Stimulated activated CD4-positive, alpha-beta T cell treated with anti-CD3 and anti-CD28 coated beads, Interleukin-1b, Interleukin-23, amount 100 ng/mL, for 1 hour (primary cell): ENCODE results near the gene ALK.

Experiments
- DNase-seq, 2 donors: peaks; one replicate each; pipeline ENCODE4 v3.0.0-alpha.2; 2020; ENCODE audit warnings: low read depth in 2 of 2

The ALK gene

DNA sequence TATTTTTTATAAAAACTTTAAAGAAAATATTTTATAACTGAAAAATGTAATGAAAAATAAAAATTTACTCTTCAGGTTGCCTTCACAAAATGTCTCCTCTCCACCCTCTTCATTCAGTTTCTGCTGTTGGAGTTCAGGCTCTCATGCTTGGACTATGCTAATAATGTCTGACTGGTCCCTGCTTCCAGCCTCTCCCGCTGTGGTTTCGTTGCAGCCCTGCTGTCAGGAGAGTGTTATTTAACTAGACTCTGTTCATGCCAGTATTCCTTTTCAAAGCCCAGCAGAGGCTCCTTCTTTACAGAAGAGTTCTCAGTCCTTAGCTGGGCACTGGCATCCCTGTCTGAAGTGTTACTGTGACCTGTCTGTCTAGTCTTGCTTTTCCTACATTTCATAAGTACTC lies 765.8 kb downstream of the ALK start:
- no peak for DNase-seq

DNA sequence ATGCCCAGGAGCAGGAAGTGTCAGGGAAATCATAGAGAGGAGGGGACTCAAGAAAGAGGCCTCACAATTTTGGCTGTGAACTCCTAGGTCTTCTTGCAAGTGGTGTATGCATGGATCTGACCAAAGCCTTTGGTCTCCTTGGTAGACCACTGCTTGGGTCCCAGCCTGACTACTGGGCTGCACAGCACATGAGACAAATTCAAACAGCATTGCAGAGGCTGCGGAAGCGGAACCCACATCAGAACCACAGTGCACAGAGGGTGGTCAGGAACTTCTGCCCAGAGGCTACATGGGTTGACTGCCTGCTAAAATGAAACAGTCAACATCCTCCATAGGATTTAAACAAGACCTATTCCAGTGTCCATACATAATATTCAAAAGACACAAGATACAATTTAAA lies 766.8 kb downstream of the ALK start:
- no peak for DNase-seq

DNA sequence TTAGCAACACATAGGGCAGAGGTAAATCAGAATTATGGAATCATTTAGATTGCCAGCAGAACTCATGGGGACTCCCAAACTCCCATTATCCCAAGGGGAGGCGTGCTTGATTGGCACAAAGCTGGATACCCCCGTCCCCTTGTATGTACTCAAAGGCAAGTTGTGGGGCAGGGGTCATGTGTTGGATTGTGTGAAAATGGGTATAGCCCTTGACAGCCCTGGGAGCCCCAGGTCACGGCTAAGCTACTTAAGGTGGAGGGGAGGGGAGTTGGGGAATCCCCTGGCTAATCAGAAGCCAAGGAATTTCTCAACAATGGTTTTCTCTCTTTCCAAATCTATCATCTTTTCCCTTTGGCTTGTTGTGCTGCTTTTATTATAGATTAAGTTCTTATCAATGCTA lies 773.4 kb downstream of the ALK start:
- DNase-seq: no peak

DNA sequence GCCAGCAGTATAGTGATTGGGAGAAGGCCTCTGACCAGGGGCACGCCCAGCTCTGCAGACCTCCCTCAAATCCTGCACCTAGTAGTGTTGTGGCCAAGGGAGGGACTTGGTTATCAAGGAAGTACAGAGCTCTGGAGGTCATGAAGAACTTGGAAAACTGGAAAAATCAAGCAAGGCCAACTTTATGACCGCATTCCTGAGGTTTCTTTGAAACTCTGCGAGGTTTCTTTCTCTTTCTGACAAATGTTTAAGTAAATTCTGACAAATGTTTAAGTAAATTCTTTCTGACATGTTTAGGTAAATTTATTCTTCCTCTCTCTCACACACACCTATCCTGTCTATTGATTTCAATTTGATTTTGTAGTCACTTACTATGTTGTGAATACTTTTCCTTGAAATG lies 775.2 kb downstream of the ALK start:
- DNase-seq: no peak

DNA sequence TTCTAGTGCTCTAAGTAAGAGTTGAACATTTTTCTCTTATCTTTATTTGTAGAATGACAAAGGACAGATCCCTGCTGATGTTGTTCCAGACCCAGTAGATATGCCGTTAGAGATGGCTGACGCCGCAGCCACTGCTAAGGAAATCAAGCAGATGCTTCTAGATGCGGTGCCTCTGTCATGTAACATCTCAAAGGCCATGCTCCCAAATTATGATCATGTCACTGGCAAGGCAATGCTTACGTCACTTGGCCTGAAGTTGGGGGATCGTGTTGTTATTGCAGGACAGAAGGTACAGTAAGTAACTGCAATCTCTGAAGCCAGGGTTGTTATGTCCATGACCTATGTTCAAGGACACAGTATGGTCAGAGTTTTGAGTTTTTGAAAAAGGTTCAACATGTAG lies 777.7 kb downstream of the ALK start:
- DNase-seq: no peak
